Activated CD8-positive, alpha-beta memory T cell treated with anti-CD3 and anti-CD28 coated beads, Interleukin-2, amount 50 U/mL, for 24 hours (primary cell): ENCODE results near the gene NSDHL.
"Not testable (repeated sequence)": the region's sequence is repeated elsewhere in the genome, so short reads cannot be mapped to it uniquely, and the experiment has no call there.

Source experiments
- DNase-seq: peaks from one replicate; pipeline ENCODE4 v3.0.0-alpha.2; 2020; ENCODE audit errors: extremely low read depth

The NSDHL gene

GRCh38 chrX:152893980-152894610 lies 63.2 kb downstream of the NSDHL start:
- DNase-seq, result no peak

DNA sequence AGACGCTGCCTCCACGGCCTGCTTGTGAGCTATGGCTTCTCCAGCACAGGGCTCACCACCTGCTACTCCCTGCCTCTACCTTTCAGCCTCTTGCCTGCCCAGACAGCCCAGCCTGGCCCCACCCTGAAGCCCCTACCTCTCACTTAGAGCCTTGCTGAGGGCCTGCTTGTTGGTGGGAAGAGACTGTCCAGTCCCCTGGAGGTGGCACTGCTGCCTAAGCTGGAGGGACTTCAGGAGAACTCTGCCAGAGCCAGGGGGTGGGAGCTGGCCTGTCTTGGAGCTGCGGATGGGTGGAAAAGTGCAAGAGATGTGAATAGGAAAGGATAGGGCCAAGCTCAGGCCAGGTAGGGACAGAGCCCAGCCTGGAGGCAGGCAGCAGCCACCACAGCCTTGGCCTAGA lies 64.3 kb downstream of the NSDHL start:
- DNase-seq, result no peak

DNA sequence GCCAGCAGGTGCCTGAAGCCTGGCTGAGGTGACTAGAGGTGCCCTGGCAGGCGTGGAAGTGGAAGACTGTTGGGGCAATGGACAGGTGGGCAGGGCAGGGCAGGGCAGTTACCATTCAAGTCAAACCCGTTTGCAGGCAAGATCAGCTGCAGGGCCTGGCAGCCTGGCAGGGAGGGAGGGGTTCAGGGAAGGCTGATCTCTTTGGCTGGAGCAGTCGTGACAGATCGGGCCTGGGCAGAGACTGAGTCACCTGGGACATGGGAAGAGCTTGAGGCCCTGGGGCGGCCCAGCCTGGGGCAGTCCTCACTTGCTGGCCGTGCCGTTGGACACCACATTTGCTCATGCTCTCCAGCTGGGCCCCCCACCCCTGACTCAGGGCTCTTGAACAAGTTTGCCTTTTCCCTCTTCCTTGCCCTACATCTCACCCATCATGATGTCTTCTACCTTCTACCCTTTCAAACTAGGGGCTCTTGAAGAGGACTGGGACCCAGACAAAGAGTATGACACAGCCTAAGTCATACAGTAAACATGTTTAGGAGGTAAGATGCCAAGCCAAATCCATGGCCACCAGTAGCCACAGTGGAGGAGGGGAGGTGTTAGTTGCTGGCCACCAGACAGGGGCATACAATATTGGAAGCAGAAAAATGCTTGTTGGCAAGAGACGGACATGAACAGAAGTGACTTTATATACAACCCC lies 65.0 kb downstream of the NSDHL start:
- DNase-seq, result no peak

DNA sequence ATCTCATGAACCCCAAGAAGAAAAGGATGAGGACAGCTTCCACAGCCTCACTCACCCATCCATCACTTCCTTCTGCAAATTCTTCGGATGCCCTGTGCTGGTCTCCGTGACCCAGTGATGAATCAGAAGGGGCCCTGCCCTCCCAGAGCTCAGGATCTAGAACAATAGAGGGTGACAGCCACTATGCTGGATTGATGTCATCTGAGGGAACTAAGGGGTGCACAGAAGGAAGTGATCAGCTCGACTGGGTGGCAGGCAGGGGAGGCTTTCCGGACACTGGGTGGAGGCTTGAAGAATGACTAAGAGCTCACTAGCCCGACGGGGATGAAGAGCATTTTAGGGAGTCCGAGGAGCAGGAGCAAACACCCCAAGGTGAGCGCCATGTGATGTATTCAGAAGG lies 65.6 kb downstream of the NSDHL start:
- DNase-seq, result no peak

GRCh38 chrX:152897222-152898131 lies 66.6 kb downstream of the NSDHL start, which contains the start of gene ZNF185:
TSS of gene ZNF185 (plus strand) at chrX:152898067. CDS start at chrX:152914490, 16,423 bp downstream.
- no peak for DNase-seq

DNA sequence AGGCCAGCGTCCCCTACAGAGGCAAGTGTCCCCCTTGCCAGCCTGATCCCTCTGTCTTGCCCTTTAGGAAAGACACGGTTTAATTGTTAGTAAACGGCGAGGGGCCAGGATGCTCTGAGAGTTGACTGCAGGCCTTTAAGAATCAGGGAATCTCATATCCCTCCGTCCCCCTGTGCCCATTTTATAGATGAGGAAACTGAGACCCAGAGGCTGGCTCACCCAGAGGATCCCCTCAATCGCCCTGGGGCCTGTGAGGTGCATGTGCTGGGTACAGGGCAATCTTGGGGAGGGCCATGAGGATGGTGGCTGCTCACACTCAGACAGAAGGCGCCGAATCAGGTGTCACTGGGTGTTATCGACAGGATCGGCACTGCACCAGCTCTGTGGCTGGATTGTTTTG lies 67.6 kb downstream of the NSDHL start:
- no peak for DNase-seq

DNA sequence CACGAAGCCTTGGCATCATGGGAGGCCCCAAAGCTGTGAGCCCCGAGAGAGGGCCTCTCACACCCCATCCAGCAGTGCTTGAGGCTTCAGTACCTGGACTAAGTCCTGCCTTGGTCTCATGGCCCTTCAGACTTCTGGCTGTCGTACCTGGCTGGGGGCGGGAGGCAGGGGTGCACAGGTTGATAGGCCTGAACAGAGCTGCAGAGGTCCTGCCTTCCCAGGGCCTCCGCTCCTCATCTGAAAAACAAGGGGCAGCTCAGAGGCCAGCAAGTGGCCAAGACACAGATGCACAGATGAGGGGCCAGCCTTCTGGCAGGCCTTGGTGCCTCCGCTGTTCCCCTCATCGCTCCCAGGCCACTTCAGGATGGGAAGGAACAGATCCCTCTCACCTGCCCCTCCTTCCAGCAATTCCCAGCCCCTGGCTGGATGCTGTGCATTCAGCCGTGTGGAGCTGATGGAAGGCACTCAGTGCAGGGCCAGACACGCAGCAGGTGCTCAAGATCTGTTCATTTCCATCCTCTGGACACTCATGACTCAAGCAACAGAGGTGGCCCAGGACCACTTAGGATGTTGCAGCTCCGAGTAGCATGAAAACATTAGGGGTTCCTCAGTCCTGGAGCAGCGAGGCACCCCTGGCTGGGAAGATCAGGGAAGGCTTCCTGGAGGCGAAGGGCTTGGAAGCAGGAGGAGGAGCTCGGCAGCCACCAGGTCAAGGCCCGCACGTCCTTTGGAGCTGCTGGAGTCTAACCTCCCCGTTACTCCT lies 68.4 kb downstream of the NSDHL start:
- DNase-seq, result no peak

- no peak for DNase-seq
These were observed 69.2 kb downstream of the NSDHL start for GRCh38 chrX:152899874-152900719.

- DNase-seq, result no peak
These were observed 70.1 kb downstream of the NSDHL start for GRCh38 chrX:152900937-152901445.

GRCh38 chrX:152901816-152902501 lies 71.1 kb downstream of the NSDHL start:
- DNase-seq, result no peak

DNA sequence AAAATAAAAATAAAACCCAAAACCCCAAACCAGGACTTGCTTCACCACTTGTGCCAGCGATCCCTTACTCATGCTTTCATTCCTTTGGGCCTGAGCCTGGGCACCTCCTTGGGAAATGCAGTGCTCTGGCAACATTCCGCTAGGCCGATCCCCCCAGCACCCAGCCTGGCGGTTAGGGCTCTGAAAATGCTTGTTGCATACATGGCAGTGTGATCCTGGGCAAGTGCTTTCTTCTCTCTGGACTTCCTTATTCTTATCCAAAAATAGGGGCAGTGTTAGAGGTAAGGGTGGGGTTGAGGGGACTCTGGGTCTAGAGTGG lies 71.6 kb downstream of the NSDHL start:
- no peak for DNase-seq

DNA sequence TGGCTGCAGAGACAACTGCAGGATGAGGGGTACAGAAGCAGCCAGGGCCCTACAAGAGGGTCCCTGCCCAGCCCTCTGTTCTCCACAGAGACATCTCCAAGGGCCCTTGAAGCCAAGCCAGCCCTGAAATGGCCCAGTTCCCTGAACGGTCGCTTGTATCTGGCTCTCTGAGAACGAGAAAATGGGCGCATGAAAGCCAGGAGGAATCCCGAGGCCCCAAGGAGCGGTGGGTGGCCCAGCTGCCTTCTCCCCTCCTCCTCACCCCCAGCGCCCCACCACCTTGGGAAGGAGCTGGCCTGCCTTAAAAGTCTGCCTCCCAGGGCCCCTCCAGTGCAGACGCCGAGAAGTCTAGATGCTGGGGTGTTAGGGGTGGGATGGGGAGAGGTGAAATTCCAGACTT lies 72.7 kb downstream of the NSDHL start:
- DNase-seq, result no peak

DNA sequence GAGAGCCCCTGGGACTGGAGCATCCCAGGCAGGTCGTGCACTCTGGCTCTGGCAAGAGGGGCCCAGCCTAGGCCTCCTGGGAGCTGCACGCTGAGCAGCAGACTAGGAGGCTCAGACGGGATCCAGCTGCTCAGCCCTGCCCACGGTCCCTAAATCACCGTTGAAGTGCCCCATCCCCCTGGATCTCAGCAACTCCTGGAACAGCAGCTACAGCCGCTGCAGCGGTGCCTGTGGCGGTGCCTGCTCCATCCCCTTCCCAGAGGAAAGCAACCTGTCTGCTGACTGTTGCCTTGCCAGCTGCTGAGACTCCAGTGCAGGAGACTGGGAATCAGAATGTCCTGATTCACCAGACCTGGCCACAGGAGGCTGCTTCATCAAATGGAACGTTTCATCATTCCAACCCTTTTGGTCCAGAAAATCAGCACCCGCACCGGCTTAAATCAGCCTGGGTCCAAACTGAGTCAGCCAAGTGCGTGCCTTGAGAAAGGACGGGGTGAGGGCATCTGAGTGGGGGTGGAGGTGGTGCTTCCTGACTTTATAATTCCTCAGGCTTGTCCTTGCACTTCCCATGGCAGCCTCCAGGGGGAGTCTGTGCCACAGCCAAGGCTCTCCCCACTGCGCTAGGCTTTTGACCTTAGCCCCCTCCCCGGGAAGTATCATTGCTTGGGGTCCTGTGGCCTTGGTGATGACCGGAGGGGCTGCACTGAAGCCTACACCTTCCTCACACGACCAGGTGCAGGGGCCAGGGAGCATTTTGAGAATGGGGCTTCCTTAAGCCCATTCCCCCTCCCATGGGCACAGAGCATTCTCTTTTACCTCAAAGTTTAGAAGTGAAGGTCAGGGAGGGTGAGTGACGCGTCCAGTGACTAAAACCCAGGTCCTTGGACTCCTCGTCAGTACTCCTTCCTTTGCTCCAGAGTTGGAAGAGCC lies 73.6 kb downstream of the NSDHL start:
- DNase-seq, result no peak

DNA sequence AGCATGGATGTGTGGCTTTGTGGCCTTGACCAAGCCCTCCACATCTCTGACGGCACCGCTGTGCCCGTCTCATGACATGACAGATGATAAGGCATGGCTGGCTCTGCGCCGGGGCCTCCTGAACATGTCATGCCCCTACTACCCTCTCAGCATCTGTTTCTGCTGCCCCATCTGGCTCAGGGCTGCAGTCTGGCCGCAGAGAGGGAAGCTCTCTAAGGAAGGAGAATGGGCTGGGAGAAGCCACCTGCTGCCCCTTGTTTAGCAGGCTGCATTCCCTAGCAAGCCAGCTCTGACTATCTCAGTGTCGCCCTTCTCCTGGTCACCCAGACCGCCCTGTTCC lies 74.2 kb downstream of the NSDHL start:
- DNase-seq, result no peak

- DNase-seq, result no peak
These were observed 76.3 kb downstream of the NSDHL start for GRCh38 chrX:152907084-152907651.

DNA sequence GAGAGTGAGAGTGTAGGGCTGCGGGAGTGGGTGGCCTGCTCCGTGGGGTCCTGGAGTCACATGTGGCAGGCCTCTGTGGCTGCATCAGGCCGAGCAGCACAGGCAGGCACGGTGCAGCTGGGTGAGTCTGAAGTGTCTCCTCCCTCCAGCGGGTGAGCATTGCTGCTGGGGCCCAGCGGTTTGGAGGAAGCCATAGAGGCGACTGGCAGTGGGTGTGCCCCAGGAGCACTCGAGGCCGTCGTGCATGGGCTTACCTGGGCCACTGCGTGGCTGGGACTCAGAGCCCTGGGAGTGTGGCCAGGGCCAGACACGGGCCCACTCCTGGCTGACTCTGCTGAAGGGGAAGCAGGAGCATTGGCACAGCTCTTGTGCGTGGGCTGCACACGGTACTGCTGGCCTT lies 77.6 kb downstream of the NSDHL start:
- no peak for DNase-seq

GRCh38 chrX:152910018-152910417 lies 79.2 kb downstream of the NSDHL start:
- DNase-seq, result not testable (repeated sequence)

DNA sequence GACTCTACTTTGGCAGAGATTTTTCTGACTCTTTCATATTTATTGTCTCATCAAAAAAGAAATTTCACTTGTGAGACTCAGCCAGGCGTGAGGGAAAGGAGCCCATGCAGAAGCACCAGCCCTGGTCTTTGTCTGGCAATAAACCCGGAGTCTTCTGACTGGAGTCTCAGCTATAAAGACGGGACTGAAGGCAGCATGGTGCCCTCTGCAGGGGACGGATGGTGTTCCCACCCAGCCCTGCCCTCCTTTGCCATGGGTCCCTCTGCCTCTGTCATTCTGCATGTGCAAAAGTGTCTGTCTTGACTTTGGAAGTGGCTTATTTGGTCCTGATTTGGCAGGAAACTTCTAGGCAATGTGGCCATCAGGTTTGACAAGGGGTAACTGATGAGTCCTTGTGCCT lies 81.2 kb downstream of the NSDHL start:
- no peak for DNase-seq

DNA sequence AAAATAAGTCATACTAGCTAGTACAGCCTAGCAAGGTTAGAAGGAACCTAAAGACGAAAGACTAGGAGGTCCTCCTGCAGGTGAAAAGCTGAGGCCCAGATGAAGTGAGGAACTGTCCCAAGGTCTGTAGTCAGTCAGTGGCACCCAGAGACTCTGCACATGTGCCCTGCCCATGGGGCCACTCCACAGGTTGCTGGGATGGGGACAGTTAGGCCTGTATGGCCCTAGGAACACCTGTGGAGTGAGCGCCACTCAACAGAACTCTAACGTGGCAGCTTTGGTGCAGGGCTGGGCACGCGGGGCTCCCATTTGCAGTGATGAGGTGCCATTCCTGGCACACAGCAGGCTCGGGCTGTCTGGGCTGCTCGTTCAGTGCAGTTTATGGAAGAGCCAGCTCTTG lies 81.8 kb downstream of the NSDHL start:
- no peak for DNase-seq
